ENCODE measurements around the gene SCGB3A1. TPM values are rescaled to one million over a fixed set of nuclear protein-coding genes. Genes with fewer than 3 reads are reported as not detected.

Gene SCGB3A1
- total RNA-seq, 2 donors from 2014 or later = not detected

DNA sequence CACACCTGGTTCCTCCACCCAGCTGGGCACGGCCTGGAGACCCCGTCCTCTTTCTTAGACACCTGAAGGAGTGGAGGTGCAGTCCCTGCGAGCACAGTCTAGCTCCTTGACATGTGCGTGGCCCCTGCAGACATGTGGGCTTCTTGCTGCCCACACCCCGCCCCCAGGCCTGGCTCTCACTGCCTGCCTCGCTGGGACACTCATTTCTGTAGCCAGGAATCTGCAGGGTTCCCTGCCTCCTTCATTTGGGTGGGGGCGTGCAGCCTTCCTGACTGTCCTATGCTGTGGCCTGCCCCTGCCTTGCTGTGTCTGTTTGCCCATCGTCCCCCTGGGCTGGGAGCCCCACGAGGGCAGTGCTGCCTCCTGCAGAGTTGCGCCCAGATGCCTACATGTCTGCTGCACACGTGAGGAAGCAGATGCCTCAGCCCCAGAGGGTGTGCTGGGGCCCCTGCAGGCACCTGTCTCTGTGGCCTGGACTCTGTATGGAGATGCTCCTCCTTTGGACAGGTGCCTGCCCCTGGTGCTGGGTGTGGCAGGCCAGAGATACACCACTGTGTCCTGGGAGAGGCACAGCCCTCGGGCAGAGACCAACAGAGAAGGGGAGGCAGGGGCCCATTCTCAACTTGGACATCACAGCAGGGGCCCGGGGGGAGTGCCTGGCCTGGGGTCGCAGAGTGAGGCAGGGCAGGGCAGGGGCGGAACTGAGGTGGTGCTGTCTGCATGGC, 35.5 kb upstream of the SCGB3A1 start:
- ATAC-seq (ENCODE audit: insufficient number of reproducible peaks, low FRiP score, low read depth) (no peak), DNase-seq (ENCODE audit: low spot score) (no peak)
- H3K27ac ChIP-seq = no peak overlapping the region
- H3K4me1 ChIP-seq (ENCODE audit: control insufficient read depth in 1 of 2, low read depth in 2 of 2) = no peaks in the 10 kb centered on the region
- no peak overlapping the region for H3K4me3 ChIP-seq
- H3K9me3 ChIP-seq = no peaks in the 10 kb centered on the region
- TF ChIP-seq, protein P1, sequence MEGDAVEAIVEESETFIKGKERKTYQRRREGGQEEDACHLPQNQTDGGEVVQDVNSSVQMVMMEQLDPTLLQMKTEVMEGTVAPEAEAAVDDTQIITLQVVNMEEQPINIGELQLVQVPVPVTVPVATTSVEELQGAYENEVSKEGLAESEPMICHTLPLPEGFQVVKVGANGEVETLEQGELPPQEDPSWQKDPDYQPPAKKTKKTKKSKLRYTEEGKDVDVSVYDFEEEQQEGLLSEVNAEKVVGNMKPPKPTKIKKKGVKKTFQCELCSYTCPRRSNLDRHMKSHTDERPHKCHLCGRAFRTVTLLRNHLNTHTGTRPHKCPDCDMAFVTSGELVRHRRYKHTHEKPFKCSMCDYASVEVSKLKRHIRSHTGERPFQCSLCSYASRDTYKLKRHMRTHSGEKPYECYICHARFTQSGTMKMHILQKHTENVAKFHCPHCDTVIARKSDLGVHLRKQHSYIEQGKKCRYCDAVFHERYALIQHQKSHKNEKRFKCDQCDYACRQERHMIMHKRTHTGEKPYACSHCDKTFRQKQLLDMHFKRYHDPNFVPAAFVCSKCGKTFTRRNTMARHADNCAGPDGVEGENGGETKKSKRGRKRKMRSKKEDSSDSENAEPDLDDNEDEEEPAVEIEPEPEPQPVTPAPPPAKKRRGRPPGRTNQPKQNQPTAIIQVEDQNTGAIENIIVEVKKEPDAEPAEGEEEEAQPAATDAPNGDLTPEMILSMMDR (IDR thresholded peaks at IDR 0.05) = no peak
- no peaks in the 10 kb centered on the region for H3K36me3 ChIP-seq
- no peaks in the 10 kb centered on the region for H3K27me3 ChIP-seq (replicated peaks; ENCODE audit: insufficient read depth)

DNA sequence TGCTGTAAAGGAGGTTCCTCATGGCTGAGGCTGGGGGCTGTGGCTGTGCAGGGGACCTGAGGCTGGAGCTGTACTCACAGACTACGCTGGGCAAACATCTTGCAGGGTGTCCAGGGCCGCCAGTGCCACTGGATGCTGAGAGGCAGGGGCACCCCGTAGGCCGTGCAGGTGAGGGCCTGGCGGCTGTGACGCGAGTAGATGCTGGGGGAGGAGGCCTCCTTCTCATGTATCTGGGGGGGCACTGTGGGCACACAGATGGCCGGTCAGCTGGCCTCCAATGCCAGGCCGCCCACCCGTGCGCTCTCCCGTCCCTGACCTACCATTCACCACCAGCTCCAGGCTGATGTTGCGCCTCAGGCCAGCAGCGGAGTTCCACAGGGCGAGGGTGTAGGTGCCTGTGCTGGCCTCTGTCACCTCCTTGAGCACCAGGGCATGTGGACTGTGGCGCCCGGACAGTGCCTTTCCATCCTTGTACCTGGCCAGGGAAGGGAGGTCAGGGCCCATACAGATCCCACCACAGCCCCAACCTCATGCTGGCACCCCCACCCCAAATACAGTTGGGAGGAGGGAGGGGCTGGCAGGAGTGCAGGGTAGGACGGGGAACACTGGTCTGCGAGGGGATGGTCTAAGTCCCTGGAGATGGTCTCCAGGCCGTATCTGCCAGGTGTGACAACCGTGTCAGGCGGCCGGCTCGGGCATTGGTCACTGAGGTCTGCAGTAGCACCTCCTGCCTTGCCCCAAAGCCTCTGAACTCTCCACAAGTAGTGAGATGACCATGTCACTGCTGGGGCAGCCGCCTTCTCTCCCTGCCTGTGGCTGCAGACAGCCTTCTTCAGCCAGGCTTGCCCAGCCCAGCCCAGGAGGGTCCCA, 34.7 kb upstream of the SCGB3A1 start:
- no peak for ATAC-seq (ENCODE audit: insufficient number of reproducible peaks, low FRiP score, low read depth)
- TF ChIP-seq, protein P1 (IDR thresholded peaks at IDR 0.05) = no peak

DNA sequence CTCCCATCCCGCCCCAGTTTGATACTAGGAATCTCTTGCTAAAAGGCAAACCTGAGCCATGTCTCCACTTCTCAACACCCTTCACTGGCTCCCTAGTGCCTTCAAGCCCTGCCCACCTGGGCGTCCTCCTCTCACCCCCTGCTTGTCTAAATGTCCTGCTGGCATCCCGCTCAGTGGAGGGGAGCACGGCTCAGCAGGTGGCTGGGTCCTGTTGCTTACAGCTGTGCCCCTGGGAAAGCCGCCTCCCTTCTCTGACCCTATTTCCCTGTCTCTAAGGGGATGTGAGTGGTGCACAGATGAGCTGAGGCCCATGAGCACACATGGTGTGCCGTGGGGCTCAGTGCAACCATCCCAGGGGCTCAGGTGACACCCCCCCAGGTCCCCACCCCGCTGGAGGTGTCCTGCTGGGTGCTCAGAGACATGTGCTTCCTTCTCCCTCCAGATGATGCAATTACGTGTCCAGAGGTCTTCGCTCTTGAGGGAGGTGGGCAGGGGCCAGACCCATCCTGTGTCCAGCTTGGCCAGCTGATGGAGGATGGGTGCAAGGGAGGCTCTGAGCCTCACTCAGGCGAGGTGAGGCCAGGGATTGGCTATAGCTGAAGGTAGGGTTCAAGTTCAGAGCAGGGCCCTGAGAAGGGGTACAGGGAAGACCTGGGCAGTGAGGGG, 34.0 kb upstream of the SCGB3A1 start:
- TF ChIP-seq, protein P1 (IDR thresholded peaks at IDR 0.05) = no peak
- Histone ChIP-seq H3K27me3 (replicated peaks; ENCODE audit: insufficient read depth) (no peaks in the 10 kb centered on the region), H3K9me3 (no peaks in the 10 kb centered on the region), H3K36me3 (no peaks in the 10 kb centered on the region), H3K4me3 (no peak overlapping the region), H3K27ac (no peak overlapping the region), H3K4me1 (ENCODE audit: control insufficient read depth in 1 of 2, low read depth in 2 of 2) (no peaks in the 10 kb centered on the region)
- ATAC-seq (ENCODE audit: insufficient number of reproducible peaks, low FRiP score, low read depth) (no peak), DNase-seq (ENCODE audit: low spot score) (no peak)

More for the DNA sequence above, 34.7 kb upstream of the SCGB3A1 start:
- Histone ChIP-seq H3K4me3 (no peak overlapping the region), H3K4me1 (ENCODE audit: control insufficient read depth in 1 of 2, low read depth in 2 of 2) (no peaks in the 10 kb centered on the region), H3K36me3 (no peaks in the 10 kb centered on the region), H3K27ac (no peak overlapping the region), H3K27me3 (replicated peaks; ENCODE audit: insufficient read depth) (no peaks in the 10 kb centered on the region), H3K9me3 (no peaks in the 10 kb centered on the region)
- no peak for DNase-seq (ENCODE audit: low spot score)

DNA sequence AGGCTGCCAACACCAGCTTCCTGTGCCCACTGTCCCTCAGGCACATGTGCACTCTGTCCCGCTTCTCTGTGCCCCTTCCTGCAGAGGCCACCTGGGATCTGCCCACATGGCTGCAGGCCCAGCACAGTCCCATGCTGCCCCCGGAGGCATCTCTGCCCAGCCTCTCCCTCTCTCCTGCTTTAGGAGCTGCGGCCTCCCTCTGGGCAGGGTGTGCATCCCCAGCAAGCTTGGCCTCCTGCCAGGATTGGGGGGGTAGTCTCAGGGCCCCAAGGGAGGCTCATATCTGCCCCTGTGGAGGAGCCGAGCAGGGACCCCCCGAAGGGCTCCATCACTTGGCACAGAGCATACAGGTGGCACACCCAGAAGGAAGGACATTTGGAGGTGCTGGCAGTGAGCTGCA, 33.3 kb upstream of the SCGB3A1 start:
- H3K4me3 ChIP-seq = no peak overlapping the region
- no peaks in the 10 kb centered on the region for H3K4me1 ChIP-seq (ENCODE audit: control insufficient read depth in 1 of 2, low read depth in 2 of 2)
- ATAC-seq (ENCODE audit: insufficient number of reproducible peaks, low FRiP score, low read depth) = no peak
- no peak overlapping the region for H3K27ac ChIP-seq
- no peak for DNase-seq (ENCODE audit: low spot score)
- H3K27me3 ChIP-seq (replicated peaks; ENCODE audit: insufficient read depth) = no peaks in the 10 kb centered on the region
- TF ChIP-seq, protein P1 (IDR thresholded peaks at IDR 0.05) = no peak
- H3K9me3 ChIP-seq = no peaks in the 10 kb centered on the region
- no peaks in the 10 kb centered on the region for H3K36me3 ChIP-seq

DNA sequence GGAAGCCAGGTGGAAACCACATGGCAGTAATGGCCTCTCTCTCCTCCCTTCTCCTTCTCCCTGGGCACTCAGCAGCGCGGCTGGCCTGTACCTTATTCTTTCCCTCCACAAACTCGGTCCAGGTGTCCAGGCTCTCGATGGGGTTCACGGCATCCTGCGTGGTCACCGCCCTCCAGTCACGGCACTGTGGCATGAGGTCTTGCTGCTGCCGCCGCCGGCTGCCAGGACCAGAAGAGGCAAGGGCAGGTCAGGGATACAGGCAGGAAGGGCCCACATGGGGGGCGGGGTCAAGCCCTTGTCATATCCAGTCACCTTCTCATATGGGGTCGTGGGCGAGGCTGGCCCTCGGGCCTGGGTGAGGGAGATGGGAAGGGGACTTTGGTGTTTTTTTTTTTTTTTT, 32.5 kb upstream of the SCGB3A1 start:
- ATAC-seq (ENCODE audit: insufficient number of reproducible peaks, low FRiP score, low read depth) (no peak), DNase-seq (ENCODE audit: low spot score) (no peak)
- H3K27me3 ChIP-seq (replicated peaks; ENCODE audit: insufficient read depth) = no peaks in the 10 kb centered on the region
- TF ChIP-seq, protein P1 (IDR thresholded peaks at IDR 0.05) = no peak
- H3K27ac ChIP-seq = no peak overlapping the region
- H3K4me1 ChIP-seq (ENCODE audit: control insufficient read depth in 1 of 2, low read depth in 2 of 2) = no peaks in the 10 kb centered on the region
- H3K36me3 ChIP-seq = no peaks in the 10 kb centered on the region
- no peak overlapping the region for H3K4me3 ChIP-seq
- H3K9me3 ChIP-seq = no peaks in the 10 kb centered on the region

Data from thoracic aorta (tissue), 2 donors.